ENCODE data around the gene ENOX1. TPM values are rescaled to one million over a fixed set of nuclear protein-coding genes. Genes with fewer than 3 reads are reported as not detected.

ENOX1 gene
- total and polyA plus RNA-seq, 2 of the 8 experiments (the other 6 are each of a cell fraction or from before 2014, with no cell fraction given): 0.23 to 0.37 TPM

- TF ChIP-seq USF2 (IDR thresholded peaks at IDR 0.05; ENCODE audit: low read length) (no peak), ATF2 (IDR thresholded peaks at IDR 0.05; ENCODE audit: low read length) (no peak), CHD2 (IDR thresholded peaks at IDR 0.05; ENCODE audit: low read length) (no peak), CEBPB (IDR thresholded peaks at IDR 0.05; ENCODE audit: low read depth, low read length) (no peak), BACH1 (IDR thresholded peaks at IDR 0.05; ENCODE audit: low read length) (no peak), CREB1 (IDR thresholded peaks at IDR 0.05) (no peak), HDAC6 (IDR thresholded peaks at IDR 0.05; ENCODE audit: low read depth, low read length) (no peak)
Measured at GRCh38 chr13:43293986-43294385, 492.8 kb downstream of the ENOX1 start (continued).

All from H1 (cell line).